HepG2 (cell line): ENCODE data around the gene SIVA1. TPM values are rescaled to one million over a fixed set of nuclear protein-coding genes. Genes with fewer than 3 reads are reported as not detected.

Source experiments
- ATAC-seq: fragments of 200-7000 bp; cut with Tn5 transposase; 3 replicates; pipeline ENCODE4 v1.9.1; 2020; ENCODE audit warnings: mild to moderate bottlenecking, moderate library complexity
- BruUV-seq: library from RNA; stranded (reverse); fragments of 400-500 nt; replicated peaks from 2 replicates; lab custom pipeline; 2021; lab: Mats Ljungman, UMichigan
- CTCF ChIA-PET: fragments of 300-600 bp; formaldehyde crosslinking; extraction: SDS; loops from one replicate; lab custom pipeline; 2021; ENCODE audit warnings: low total read pairs, inconsistent platforms, low intra/inter-chr PET ratio; lab: Yijun Ruan, JAX
- POLR2A ChIA-PET: fragments of 350-600 bp; sonication (Branson Sonifier 250); formaldehyde crosslinking; loops from one replicate; lab custom pipeline; 2020; ENCODE audit warnings: antibody characterized with exemption, inconsistent platforms; lab: Yijun Ruan, JAX
- DNase-seq: peaks from one replicate; pipeline ENCODE4 v3.0.0-alpha.2; 2015; ENCODE audit warnings: low spot score
- FAIRE-seq: peaks from 3 replicates; lab custom pipeline; 2011; peaks lifted over from hg19 to GRCh38; lab: Jason Lieb, UNC
- H2AFZ ChIP-seq: one replicate; pipeline ENCODE4 v1.6.1; 2011; ENCODE audit warnings: low read length, inconsistent platforms
- H3K27ac ChIP-seq: fragments of 300-600 bp; 3 replicates; pipeline ENCODE4 v1.8.0; 2011; ENCODE audit warnings: mixed run types, mild to moderate bottlenecking, mixed read lengths, low read length, inconsistent platforms; ENCODE audit not compliant: insufficient read depth; ENCODE audit errors: extremely low read length
- H3K27me3 ChIP-seq, 2 experiments: fragments of 200-600 bp in 1 of 2; 2 replicates in 1 of 2; 3 replicates in 1 of 2; pipeline versions ENCODE4 v1.6.0 to v1.8.0; 2011; ENCODE audit warnings: low read length in 2 of 2, mild to moderate bottlenecking in 2 of 2, moderate library complexity in 2 of 2, inconsistent platforms in 1 of 2; ENCODE audit not compliant: insufficient read depth in 2 of 2, control insufficient read depth in 1 of 2
- H3K36me3 ChIP-seq, 2 experiments: fragments of 200-600 bp in 1 of 2; replicated peaks in 1 of 2; 2 replicates in 1 of 2; 3 replicates in 1 of 2; pipeline versions ENCODE4 v1.5.1 to v1.8.0; 2011; ENCODE audit warnings: low read length in 2 of 2, inconsistent platforms in 1 of 2; ENCODE audit not compliant: insufficient read depth in 2 of 2, control insufficient read depth in 1 of 2
- H3K4me1 ChIP-seq: 2 replicates; pipeline ENCODE4 v1.5.1; 2012; ENCODE audit warnings: low read length, inconsistent platforms; ENCODE audit not compliant: insufficient read depth
- H3K4me2 ChIP-seq: 2 replicates; pipeline ENCODE4 v1.6.0; 2011; ENCODE audit warnings: low read depth, low read length, inconsistent platforms
- H3K4me3 ChIP-seq, 3 experiments: fragments of 200-600 bp in 1 of 3; sonication (generic), shearing (Covaris generic) in 1 of 3; replicated peaks in 1 of 3; 2 replicates each; pipeline ENCODE4 v1.5.1; 2011 to 2016; ENCODE audit warnings: low read length in 3 of 3, inconsistent platforms in 2 of 3, low read depth in 2 of 3, mild to moderate bottlenecking in 2 of 3, control low read depth in 1 of 3, mixed read lengths in 1 of 3; ENCODE audit not compliant: insufficient read depth in 1 of 3
- H3K79me2 ChIP-seq: one replicate; pipeline ENCODE4 v1.6.1; 2011; ENCODE audit warnings: low read length, inconsistent platforms; ENCODE audit not compliant: insufficient read depth
- H3K9ac ChIP-seq: 2 replicates; pipeline ENCODE4 v1.6.0; 2011; ENCODE audit warnings: mild to moderate bottlenecking, low read depth, low read length, inconsistent platforms; ENCODE audit not compliant: insufficient read depth
- H3K9me3 ChIP-seq: 2 replicates; pipeline ENCODE4 v1.5.1; 2012; ENCODE audit warnings: mild to moderate bottlenecking, low read length
- H4K20me1 ChIP-seq: 2 replicates; pipeline ENCODE4 v1.6.0; 2011; ENCODE audit warnings: inconsistent platforms, mild to moderate bottlenecking, low read length, moderate library complexity; ENCODE audit not compliant: insufficient read depth
- BRCA1 ChIP-seq: sonication (generic); formaldehyde crosslinking; IDR thresholded peaks from 2 replicates; pipeline ENCODE4 v1.4.0; 2020; ENCODE audit warnings: missing genetic modification reagents
- EHMT2 ChIP-seq: fragments of 200-600 bp; sonication (generic); IDR thresholded peaks from 2 replicates; pipeline ENCODE4 v1.7.0; 2017; ENCODE audit warnings: antibody characterized with exemption, low read depth, low read length, borderline replicate concordance
- FOXO1 ChIP-seq: sonication (generic); formaldehyde crosslinking; IDR thresholded peaks from 2 replicates; pipeline ENCODE4 v1.4.0; 2020; ENCODE audit warnings: missing genetic modification reagents
- HDAC6 ChIP-seq: fragments of 200-600 bp; sonication (generic); IDR thresholded peaks from 2 replicates; pipeline ENCODE4 v1.7.0; 2017; ENCODE audit warnings: mild to moderate bottlenecking, antibody characterized with exemption, low read length, low read depth
- MYNN ChIP-seq: sonication (generic); formaldehyde crosslinking; IDR thresholded peaks from 2 replicates; pipeline ENCODE4 v1.4.0; 2020; ENCODE audit warnings: mild to moderate bottlenecking, low read depth, missing genetic modification reagents
- NR2F1 ChIP-seq, 2 experiments: fragments of 450-650 bp in 1 of 2; formaldehyde crosslinking in 1 of 2; IDR thresholded peaks; 2 replicates each; pipeline versions ENCODE4 v1.5.0 to v1.6.1; 2016 to 2020; ENCODE audit warnings: mild to moderate bottlenecking in 1 of 2, missing compliant biosample characterization in 1 of 2, missing genetic modification reagents in 1 of 2, moderate library complexity in 1 of 2
- PITX1 ChIP-seq: sonication (generic); formaldehyde crosslinking; IDR thresholded peaks from 2 replicates; pipeline ENCODE4 v1.5.1; 2020; ENCODE audit warnings: mild to moderate bottlenecking, missing genetic modification reagents
- RARG ChIP-seq: sonication (generic); formaldehyde crosslinking; IDR thresholded peaks from 2 replicates; pipeline ENCODE4 v1.4.0; 2020; ENCODE audit warnings: low read depth, mild to moderate bottlenecking, missing genetic modification reagents
- RCOR2 ChIP-seq: IDR thresholded peaks from 2 replicates; pipeline ENCODE4 v1.6.1; 2016; ENCODE audit warnings: missing biosample characterization, missing genetic modification reagents
- SSRP1 ChIP-seq: IDR thresholded peaks from 2 replicates; pipeline ENCODE4 v1.6.1; 2016; ENCODE audit warnings: control low read depth
- ZFY ChIP-seq: sonication (generic); formaldehyde crosslinking; IDR thresholded peaks from 2 replicates; pipeline ENCODE4 v1.4.0; 2020; ENCODE audit warnings: missing genetic modification reagents
- ZNF205 ChIP-seq: IDR thresholded peaks from 2 replicates; pipeline ENCODE4 v1.6.1; 2018; ENCODE audit warnings: missing biosample characterization, missing genetic modification reagents
- WGBS: methylation state at CpG from one replicate; pipeline ENCODE4 v1.1.6; 2017; ENCODE audit warnings: low lambda C conversion rate; 5-methylcytosine and 5-hydroxymethylcytosine counted together
- in situ Hi-C: cut with HindIII; loops from 2 replicates; pipeline ENCODE4 v1.10.0; 2017; ENCODE audit warnings: low pct_unique_long_range_greater_than_20kb; ENCODE audit not compliant: extremely low pct_ligation_motif_present
- intact Hi-C: fragments of 100-400 bp; cut with micrococcal nuclease; formaldehyde crosslinking; loops from one replicate; pipeline ENCODE4 v1.10.0; 2022; ENCODE audit not compliant: unreplicated experiment
- polyA plus RNA-seq, 8 experiments: library from polyadenylated mRNA; depleted of rRNA in 3 of 8; stranded (reverse) in 7 of 8; unstranded in 1 of 8; fragments of >200 nt; fragmentation: Illumina TruSeq in 4 of 8; extraction: Trizol in 4 of 8; gene quantifications; 2 replicates each; pipeline versions ENCODE4 v1.2.1 to v1.2.3, GENCODE V29; 2011 to 2016; ENCODE audit warnings: low read depth in 4 of 8, missing spikeins in 1 of 8, mixed read lengths in 1 of 8; ENCODE audit not compliant: insufficient read depth in 1 of 8
- total RNA-seq, 5 experiments: library from RNA; depleted of rRNA; stranded (reverse); fragments of >200 nt; fragmentation: Illumina TruSeq; extraction: Trizol; gene quantifications; 2 replicates each; pipeline ENCODE4 v1.2.3, GENCODE V29; 2016; ENCODE audit warnings: low read depth in 1 of 5
- TF ChIP-seq, protein P1 (sequence below): sonication (generic); formaldehyde crosslinking; IDR thresholded peaks from 2 replicates; pipeline ENCODE4 v1.5.1; 2020; ENCODE audit warnings: missing genetic modification reagents, mild to moderate bottlenecking, borderline replicate concordance
- TF ChIP-seq, protein P2 (sequence below): IDR thresholded peaks from 2 replicates; pipeline ENCODE4 v1.6.1; 2016; ENCODE audit warnings: low read depth, missing genetic modification reagents, missing compliant biosample characterization
- TF ChIP-seq, protein P3 (sequence below): IDR thresholded peaks from 2 replicates; pipeline ENCODE4 v1.6.1; 2016
- TF ChIP-seq, protein P4 (sequence below): IDR thresholded peaks from 2 replicates; pipeline ENCODE4 v1.6.1; 2016; ENCODE audit warnings: mild to moderate bottlenecking

Gene SIVA1
- total and polyA plus RNA-seq, 2 of the 13 experiments (the other 11 are each of a cell fraction or from before 2014, with no cell fraction given), result 123 to 186 TPM

DNA sequence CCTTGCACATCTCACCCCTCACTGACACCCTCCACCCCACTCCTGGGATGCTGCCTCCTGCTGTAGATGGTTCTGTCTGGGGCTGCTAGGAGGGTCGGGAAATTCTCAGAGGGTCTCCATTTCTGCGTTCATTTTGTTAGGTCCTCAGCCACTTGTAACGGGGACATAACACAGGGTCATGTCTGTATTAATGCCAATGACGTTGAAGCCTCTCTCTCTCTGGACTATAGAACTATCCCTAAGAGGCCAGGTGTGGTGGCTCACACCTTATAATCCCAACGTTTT, 14.6 kb downstream of the SIVA1 start:
- H3K79me2 ChIP-seq, result peaks cover 49% of the 10 kb centered on the region
- TF ChIP-seq HDAC6 (no peak), NR2F1 (CRISPR knock-in tag; IDR thresholded peaks at IDR 0.05) (no peak), FOXO1 (CRISPR knock-in tag) (no peak), MYNN (CRISPR knock-in tag) (no peak), ZNF205 (CRISPR knock-in tag) (no peak), BRCA1 (no peak), SSRP1 (CRISPR knock-in tag) (peak; percentile 12; the same call in 1 of the 2 replicates), PITX1 (CRISPR knock-in tag) (no peak), EHMT2 (no peak), RARG (no peak), ZFY (CRISPR knock-in tag) (no peak), RCOR2 (CRISPR knock-in tag) (no peak)
- TF ChIP-seq, protein P1, sequence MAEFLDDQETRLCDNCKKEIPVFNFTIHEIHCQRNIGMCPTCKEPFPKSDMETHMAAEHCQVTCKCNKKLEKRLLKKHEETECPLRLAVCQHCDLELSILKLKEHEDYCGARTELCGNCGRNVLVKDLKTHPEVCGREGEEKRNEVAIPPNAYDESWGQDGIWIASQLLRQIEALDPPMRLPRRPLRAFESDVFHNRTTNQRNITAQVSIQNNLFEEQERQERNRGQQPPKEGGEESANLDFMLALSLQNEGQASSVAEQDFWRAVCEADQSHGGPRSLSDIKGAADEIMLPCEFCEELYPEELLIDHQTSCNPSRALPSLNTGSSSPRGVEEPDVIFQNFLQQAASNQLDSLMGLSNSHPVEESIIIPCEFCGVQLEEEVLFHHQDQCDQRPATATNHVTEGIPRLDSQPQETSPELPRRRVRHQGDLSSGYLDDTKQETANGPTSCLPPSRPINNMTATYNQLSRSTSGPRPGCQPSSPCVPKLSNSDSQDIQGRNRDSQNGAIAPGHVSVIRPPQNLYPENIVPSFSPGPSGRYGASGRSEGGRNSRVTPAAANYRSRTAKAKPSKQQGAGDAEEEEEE (CRISPR knock-in tag), result no peak
- TF ChIP-seq, protein P2, sequence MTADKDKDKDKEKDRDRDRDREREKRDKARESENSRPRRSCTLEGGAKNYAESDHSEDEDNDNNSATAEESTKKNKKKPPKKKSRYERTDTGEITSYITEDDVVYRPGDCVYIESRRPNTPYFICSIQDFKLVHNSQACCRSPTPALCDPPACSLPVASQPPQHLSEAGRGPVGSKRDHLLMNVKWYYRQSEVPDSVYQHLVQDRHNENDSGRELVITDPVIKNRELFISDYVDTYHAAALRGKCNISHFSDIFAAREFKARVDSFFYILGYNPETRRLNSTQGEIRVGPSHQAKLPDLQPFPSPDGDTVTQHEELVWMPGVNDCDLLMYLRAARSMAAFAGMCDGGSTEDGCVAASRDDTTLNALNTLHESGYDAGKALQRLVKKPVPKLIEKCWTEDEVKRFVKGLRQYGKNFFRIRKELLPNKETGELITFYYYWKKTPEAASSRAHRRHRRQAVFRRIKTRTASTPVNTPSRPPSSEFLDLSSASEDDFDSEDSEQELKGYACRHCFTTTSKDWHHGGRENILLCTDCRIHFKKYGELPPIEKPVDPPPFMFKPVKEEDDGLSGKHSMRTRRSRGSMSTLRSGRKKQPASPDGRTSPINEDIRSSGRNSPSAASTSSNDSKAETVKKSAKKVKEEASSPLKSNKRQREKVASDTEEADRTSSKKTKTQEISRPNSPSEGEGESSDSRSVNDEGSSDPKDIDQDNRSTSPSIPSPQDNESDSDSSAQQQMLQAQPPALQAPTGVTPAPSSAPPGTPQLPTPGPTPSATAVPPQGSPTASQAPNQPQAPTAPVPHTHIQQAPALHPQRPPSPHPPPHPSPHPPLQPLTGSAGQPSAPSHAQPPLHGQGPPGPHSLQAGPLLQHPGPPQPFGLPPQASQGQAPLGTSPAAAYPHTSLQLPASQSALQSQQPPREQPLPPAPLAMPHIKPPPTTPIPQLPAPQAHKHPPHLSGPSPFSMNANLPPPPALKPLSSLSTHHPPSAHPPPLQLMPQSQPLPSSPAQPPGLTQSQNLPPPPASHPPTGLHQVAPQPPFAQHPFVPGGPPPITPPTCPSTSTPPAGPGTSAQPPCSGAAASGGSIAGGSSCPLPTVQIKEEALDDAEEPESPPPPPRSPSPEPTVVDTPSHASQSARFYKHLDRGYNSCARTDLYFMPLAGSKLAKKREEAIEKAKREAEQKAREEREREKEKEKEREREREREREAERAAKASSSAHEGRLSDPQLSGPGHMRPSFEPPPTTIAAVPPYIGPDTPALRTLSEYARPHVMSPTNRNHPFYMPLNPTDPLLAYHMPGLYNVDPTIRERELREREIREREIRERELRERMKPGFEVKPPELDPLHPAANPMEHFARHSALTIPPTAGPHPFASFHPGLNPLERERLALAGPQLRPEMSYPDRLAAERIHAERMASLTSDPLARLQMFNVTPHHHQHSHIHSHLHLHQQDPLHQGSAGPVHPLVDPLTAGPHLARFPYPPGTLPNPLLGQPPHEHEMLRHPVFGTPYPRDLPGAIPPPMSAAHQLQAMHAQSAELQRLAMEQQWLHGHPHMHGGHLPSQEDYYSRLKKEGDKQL (CRISPR knock-in tag), result no peak
- TF ChIP-seq, protein P3, sequence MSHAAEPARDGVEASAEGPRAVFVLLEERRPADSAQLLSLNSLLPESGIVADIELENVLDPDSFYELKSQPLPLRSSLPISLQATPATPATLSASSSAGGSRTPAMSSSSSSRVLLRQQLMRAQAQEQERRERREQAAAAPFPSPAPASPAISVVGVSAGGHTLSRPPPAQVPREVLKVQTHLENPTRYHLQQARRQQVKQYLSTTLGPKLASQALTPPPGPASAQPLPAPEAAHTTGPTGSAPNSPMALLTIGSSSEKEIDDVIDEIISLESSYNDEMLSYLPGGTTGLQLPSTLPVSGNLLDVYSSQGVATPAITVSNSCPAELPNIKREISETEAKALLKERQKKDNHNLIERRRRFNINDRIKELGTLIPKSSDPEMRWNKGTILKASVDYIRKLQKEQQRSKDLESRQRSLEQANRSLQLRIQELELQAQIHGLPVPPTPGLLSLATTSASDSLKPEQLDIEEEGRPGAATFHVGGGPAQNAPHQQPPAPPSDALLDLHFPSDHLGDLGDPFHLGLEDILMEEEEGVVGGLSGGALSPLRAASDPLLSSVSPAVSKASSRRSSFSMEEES (CRISPR knock-in tag), result no peak
- TF ChIP-seq, protein P4, sequence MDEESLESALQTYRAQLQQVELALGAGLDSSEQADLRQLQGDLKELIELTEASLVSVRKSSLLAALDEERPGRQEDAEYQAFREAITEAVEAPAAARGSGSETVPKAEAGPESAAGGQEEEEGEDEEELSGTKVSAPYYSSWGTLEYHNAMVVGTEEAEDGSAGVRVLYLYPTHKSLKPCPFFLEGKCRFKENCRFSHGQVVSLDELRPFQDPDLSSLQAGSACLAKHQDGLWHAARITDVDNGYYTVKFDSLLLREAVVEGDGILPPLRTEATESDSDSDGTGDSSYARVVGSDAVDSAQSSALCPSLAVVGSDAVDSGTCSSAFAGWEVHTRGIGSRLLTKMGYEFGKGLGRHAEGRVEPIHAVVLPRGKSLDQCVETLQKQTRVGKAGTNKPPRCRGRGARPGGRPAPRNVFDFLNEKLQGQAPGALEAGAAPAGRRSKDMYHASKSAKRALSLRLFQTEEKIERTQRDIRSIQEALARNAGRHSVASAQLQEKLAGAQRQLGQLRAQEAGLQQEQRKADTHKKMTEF (CRISPR knock-in tag), result no peak

More for the DNA sequence above, 14.6 kb downstream of the SIVA1 start:
- ATAC-seq, result no peak
- Histone ChIP-seq H3K4me3 (peak overlapping the region; percentile 65 to 78 (median 67)), H3K27ac (peak overlapping the region; percentile 97), H3K4me2 (peak overlapping the region; percentile 93), H2AFZ (no peak overlapping the region), H4K20me1 (peaks cover 21% of the 10 kb centered on the region), H3K9ac (peak overlapping the region; percentile 99), H3K36me3 (peaks cover 11 to 17% of the 10 kb centered on the region in 2 experiments; a peak in 4 of 5 replicates), H3K27me3 (no peaks in the 10 kb centered on the region; a peak in 1 of 5 replicates), H3K9me3 (peaks cover 8% of the 10 kb centered on the region), H3K4me1 (peaks cover 39% of the 10 kb centered on the region)
- intact Hi-C loops, result loop anchor here (2.0 kb wide), 1 partner anchor 15 kb away; the partner anchor contains the start of gene SIVA1
- DNase-seq, result no peak
- ChIA-PET POLR2A (interaction anchor here (0.9 to 4.1 kb wide), 13 partner anchors 15 to 102 kb away, joined by 3 to 72 read pairs (median 15); partner anchors contain the start of genes AKT1, CEP170B, SIVA1 and ZBTB42), CTCF (interaction anchor here (1.8 to 2.5 kb wide), 2 partner anchors 53 to 103 kb away, joined by 11 to 15 read pairs; no protein-coding TSS in a partner anchor)
- in situ Hi-C loops, result loop anchor here (5.0 kb wide), 2 partner anchors 55 to 100 kb away; partner anchors contain the start of gene CEP170B
- no TSS peak for BruUV-seq
- 0% methylated on average over 5 of the region's 5 CpGs for WGBS
- FAIRE-seq, result no peak
